Fibroblast of mammary gland (primary cell): Measurements from ENCODE around the gene SERHL2.
"Not testable (repeated sequence)": the region's sequence is repeated elsewhere in the genome, so short reads cannot be mapped to it uniquely, and the experiment has no call there.

Experiments
- DNase-seq: peaks from one replicate; pipeline ENCODE4 v3.0.0-alpha.2; 2010; ENCODE audit warnings: low read depth
- H3K4me3 ChIP-seq: 2 replicates; pipeline ENCODE4 v1.5.1; 2011; ENCODE audit warnings: low read depth, mild to moderate bottlenecking, low read length, moderate library complexity; ENCODE audit not compliant: control insufficient read depth
- CTCF ChIP-seq: conservative IDR thresholded peaks from 2 replicates; pipeline ENCODE4 v1.5.1; 2011; ENCODE audit warnings: low read depth, low read length, inconsistent platforms; ENCODE audit not compliant: control insufficient read depth, insufficient read depth

SERHL2 gene

GRCh38 chr22:42548597-42549330 lies 5.0 kb upstream of the SERHL2 start:
- no peak for TF ChIP-seq CTCF
- no peak overlapping the region for H3K4me3 ChIP-seq
- no peak for DNase-seq

GRCh38 chr22:42549331-42550060 lies 4.3 kb upstream of the SERHL2 start:
- no peak for DNase-seq
- no peak for TF ChIP-seq CTCF
- no peak overlapping the region for H3K4me3 ChIP-seq

- DNase-seq, H3K4me3 ChIP-seq: not testable (repeated sequence)
These were observed 1.5 kb upstream of the SERHL2 start for GRCh38 chr22:42552294-42552647.

GRCh38 chr22:42560381-42560780 lies 6.6 kb downstream of the SERHL2 start:
- TF ChIP-seq CTCF: no peak
- no peak overlapping the region for H3K4me3 ChIP-seq
- DNase-seq: no peak

- no peak overlapping the region for H3K4me3 ChIP-seq
- peak; percentile 45 for TF ChIP-seq CTCF
- peak; percentile 23 for DNase-seq
These were observed 7.0 kb downstream of the SERHL2 start for GRCh38 chr22:42560781-42561180.

- TF ChIP-seq CTCF: no peak
- no peak for DNase-seq
These were observed 8.1 kb downstream of the SERHL2 start for GRCh38 chr22:42561856-42562255.

GRCh38 chr22:42562279-42562678 lies 8.5 kb downstream of the SERHL2 start:
- no peak for TF ChIP-seq CTCF
- DNase-seq: no peak
- no peak overlapping the region for H3K4me3 ChIP-seq

More at GRCh38 chr22:42561856-42562255, 8.1 kb downstream of the SERHL2 start:
- no peak overlapping the region for H3K4me3 ChIP-seq
